Testis (tissue), 3 donors: Measurements from ENCODE around the gene COX17. TPM values are rescaled to one million over a fixed set of nuclear protein-coding genes. Genes with fewer than 3 reads are reported as not detected.
A peak's percentile ranks its signal among the peaks of the same experiment; 100 is the strongest.

ENCODE experiments used
- DNase-seq: peaks from one replicate; pipeline ENCODE4 v3.0.0-alpha.2; 2019
- H3K27ac ChIP-seq, 2 donors: fragments of 200-600 bp; sonication (generic); one replicate each; pipeline ENCODE4 v1.5.1; 2019
- H3K27me3 ChIP-seq: fragments of 200-600 bp; sonication (generic); one replicate; pipeline ENCODE4 v1.5.1; 2019
- H3K36me3 ChIP-seq: fragments of 200-600 bp; sonication (generic); one replicate; pipeline ENCODE4 v1.5.1; 2017; ENCODE audit warnings: low read depth; ENCODE audit errors: missing control alignments
- H3K4me1 ChIP-seq: fragments of 200-600 bp; sonication (generic); one replicate; pipeline ENCODE4 v1.5.1; 2019
- H3K4me3 ChIP-seq, 2 donors: fragments of 200-600 bp; sonication (generic); one replicate each; pipeline ENCODE4 v1.5.1; 2017 to 2019
- H3K9me3 ChIP-seq: fragments of 200-600 bp; sonication (generic); one replicate; pipeline ENCODE4 v1.5.1; 2017
- POLR2A ChIP-seq: fragments of 450-650 bp; IDR thresholded peaks from one replicate; pipeline ENCODE4 v1.6.1; 2017; ENCODE audit warnings: antibody characterized with exemption, mild to moderate bottlenecking, moderate library complexity
- WGBS, 2 donors: methylation state at CpG; one replicate each; pipeline ENCODE4 v1.1.5; 2018; 5-methylcytosine and 5-hydroxymethylcytosine counted together
- intact Hi-C: fragments of 100-400 bp; cut with DNase I; formaldehyde crosslinking; loops from one replicate; pipeline ENCODE4 v1.15.1; 2023; ENCODE audit warnings: low total_unique reads
- polyA plus RNA-seq: library from polyadenylated mRNA; stranded (reverse); fragments of 350-450 nt; fragmentation: Illumina TruSeq; extraction: RNeasy Lipid Tissue Mini Kit (QIAGEN cat#74804); gene quantifications from one replicate; pipeline ENCODE4 v1.2.3, GENCODE V29; 2014; ENCODE audit warnings: low read depth, low replicate concordance; ENCODE audit not compliant: insufficient read depth
- total RNA-seq, 2 donors: library from RNA; depleted of rRNA; stranded (reverse); fragments of >200 nt; gene quantifications; one replicate each; pipeline ENCODE4 v1.2.3, GENCODE V29; 2016
- TF ChIP-seq, protein P1 (sequence below), 3 experiments: fragments of 450-650 bp in 2 of 3; fragments of 200-600 bp in 1 of 3; sonication (generic) in 1 of 3; IDR thresholded peaks; one replicate each; pipeline ENCODE4 v1.5.1; 2016 to 2019; ENCODE audit warnings: antibody characterized with exemption in 3 of 3, mild to moderate bottlenecking in 2 of 3, moderate library complexity in 1 of 3

The COX17 gene
- total and polyA plus RNA-seq, 3 donors from 2014 or later: 35.4 to 81.7 (median 39.1) TPM

DNA sequence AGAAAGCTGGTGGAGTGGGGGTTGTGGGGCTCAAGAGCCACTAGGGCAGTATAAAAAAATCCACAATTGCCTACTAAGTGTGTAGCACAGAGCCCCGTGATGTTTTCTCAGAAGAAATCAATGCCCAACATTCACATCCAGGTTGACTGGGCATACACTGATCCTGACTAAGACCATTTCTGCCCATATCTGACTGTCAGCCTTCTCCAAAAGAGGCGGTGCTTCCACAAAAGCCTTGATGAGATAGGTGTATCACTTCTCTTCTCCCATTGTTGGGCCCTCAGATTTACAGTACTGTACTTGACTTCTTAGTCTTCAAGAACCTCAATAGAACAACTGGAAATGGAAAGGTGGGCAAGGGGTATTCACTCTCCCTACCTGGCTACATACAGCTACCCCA is 18.2 kb downstream of the COX17 start:
- peaks cover 20% of the 10 kb centered on the region for H3K4me1 ChIP-seq
- intact Hi-C loops: no loop called here
- H3K4me3 ChIP-seq: no peak overlapping the region
- no peak overlapping the region for H3K27ac ChIP-seq
- H3K27me3 ChIP-seq: no peaks in the 10 kb centered on the region
- TF ChIP-seq, protein P1, sequence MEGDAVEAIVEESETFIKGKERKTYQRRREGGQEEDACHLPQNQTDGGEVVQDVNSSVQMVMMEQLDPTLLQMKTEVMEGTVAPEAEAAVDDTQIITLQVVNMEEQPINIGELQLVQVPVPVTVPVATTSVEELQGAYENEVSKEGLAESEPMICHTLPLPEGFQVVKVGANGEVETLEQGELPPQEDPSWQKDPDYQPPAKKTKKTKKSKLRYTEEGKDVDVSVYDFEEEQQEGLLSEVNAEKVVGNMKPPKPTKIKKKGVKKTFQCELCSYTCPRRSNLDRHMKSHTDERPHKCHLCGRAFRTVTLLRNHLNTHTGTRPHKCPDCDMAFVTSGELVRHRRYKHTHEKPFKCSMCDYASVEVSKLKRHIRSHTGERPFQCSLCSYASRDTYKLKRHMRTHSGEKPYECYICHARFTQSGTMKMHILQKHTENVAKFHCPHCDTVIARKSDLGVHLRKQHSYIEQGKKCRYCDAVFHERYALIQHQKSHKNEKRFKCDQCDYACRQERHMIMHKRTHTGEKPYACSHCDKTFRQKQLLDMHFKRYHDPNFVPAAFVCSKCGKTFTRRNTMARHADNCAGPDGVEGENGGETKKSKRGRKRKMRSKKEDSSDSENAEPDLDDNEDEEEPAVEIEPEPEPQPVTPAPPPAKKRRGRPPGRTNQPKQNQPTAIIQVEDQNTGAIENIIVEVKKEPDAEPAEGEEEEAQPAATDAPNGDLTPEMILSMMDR (IDR thresholded peaks at IDR 0.05): no peak
- TF ChIP-seq POLR2A: no peak
- DNase-seq: no peak
- H3K9me3 ChIP-seq: no peaks in the 10 kb centered on the region
- H3K36me3 ChIP-seq: no peaks in the 10 kb centered on the region
- 97 to 98% methylated on average over 2 of the region's 2 CpGs for WGBS, 2 donors

DNA sequence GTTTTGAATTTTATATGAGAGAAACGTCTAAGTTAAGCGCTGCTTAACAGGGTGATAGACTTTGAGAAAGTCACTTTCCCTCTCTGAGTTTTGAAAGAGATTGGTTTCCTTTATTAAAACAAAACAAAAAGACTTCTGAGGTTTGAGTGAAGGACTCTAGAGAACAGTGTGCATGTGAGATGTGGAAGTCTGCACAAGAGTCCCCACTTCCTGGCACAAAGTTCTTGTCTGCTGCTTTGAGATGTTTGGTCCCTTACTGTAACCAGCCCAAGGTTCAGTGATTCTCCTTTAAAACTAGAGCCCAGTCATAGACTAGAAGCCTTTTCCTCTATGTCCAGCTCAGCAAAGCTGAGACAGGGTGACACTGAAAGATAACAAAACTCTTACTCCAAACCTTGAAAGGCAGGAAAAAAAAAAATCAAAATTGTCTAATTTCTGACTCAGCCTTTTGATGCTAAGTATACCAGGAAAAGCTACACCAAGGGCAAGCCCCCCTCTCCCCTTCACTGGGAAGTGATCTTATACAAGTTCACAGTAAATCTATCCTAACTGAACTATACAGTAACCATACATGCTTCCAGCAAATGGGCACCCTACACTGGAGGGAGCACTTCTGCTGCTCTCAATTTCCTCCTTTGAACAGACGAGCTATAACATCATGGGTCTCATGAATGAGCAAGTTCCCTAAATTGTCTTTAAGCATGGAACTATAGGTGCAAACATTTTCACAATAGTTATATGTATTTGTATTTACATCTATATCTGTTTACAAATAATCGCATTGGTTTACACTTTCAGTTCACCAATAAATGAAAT is 19.1 kb downstream of the COX17 start:
- H3K27me3 ChIP-seq: no peaks in the 10 kb centered on the region
- no peaks in the 10 kb centered on the region for H3K9me3 ChIP-seq
- peaks cover 16% of the 10 kb centered on the region for H3K4me1 ChIP-seq
- no peak overlapping the region for H3K27ac ChIP-seq
- WGBS, 2 donors: 77 to 87% methylated on average over 4 of the region's 4 CpGs
- H3K36me3 ChIP-seq: no peaks in the 10 kb centered on the region
- no peak for TF ChIP-seq POLR2A
- TF ChIP-seq, protein P1 (IDR thresholded peaks at IDR 0.05): no peak
- intact Hi-C loops: no loop called here
- no peak for DNase-seq
- H3K4me3 ChIP-seq: no peak overlapping the region

DNA sequence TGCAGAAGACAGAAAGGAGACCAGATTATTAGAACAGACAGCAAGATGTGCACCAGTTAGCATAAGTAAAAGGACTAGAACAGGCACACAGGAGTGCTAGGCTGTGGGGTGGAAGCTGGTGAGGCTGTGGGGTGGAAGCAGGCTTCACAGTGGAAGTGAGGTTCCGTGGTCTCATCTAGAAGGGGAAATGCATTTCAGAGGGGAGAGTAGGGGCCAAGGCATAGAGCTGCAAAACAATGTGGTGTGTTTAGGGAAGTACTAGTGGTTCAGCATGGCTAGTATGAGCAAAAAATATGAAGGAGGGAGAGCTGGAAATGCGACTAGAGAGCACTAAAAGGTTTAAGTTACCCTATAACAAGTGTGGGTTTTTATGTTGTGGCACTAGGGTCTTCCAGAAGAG is 23.3 kb downstream of the COX17 start:
- DNase-seq: no peak
- Histone ChIP-seq H3K36me3 (no peaks in the 10 kb centered on the region), H3K4me1 (no peaks in the 10 kb centered on the region), H3K27me3 (no peaks in the 10 kb centered on the region), H3K4me3 (no peak overlapping the region), H3K27ac (no peak overlapping the region), H3K9me3 (no peaks in the 10 kb centered on the region)
- 38 to 43% methylated on average over 2 of the region's 2 CpGs for WGBS, 2 donors
- intact Hi-C loops: no loop called here
- TF ChIP-seq, protein P1 (IDR thresholded peaks at IDR 0.05): no peak
- no peak for TF ChIP-seq POLR2A

DNA sequence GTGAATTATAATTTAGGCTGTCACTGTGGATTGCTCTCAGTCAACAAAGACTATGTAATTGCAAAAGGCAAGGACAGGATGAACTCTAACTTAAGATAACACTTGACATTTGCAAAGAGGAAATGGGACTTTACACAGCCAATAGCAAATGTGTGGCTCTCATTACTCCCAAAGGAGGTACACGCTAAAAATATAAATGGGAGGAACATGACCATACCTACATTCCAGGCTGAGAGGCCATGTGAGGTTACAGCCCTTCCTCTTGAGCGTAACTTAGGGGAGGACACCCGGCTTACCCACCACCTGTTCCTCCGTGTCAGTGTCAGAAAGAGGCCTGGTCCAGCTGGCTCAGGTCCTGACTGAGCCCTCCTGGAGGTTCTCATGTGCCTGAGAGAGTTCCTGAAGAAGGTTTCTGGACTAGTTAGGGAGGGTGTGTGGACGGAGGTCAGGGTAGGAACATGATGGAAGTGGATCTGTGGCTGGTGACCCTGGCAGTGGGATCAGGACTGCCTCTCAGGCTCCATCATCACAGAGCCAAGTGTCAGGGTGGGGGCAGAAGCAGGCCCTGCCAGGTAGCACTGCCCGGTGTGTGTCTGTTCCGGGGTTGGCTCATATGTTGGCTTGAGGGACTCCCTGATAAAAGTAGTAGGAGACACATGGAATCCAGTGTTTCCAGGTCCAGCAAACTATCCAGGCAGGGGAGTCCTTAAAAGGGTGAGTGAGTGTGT is 24.7 kb downstream of the COX17 start:
- H3K27ac ChIP-seq: peak overlapping the region in 1 of 2 donors; percentile 60
- DNase-seq: no peak
- no peaks in the 10 kb centered on the region for H3K9me3 ChIP-seq
- 35 to 60% methylated on average over 7 of the region's 7 CpGs for WGBS, 2 donors
- peaks cover 8% of the 10 kb centered on the region for H3K4me1 ChIP-seq
- no peak for TF ChIP-seq POLR2A
- TF ChIP-seq, protein P1 (IDR thresholded peaks at IDR 0.05): no peak
- no peaks in the 10 kb centered on the region for H3K36me3 ChIP-seq
- intact Hi-C loops: no loop called here
- H3K4me3 ChIP-seq: no peak overlapping the region
- H3K27me3 ChIP-seq: no peaks in the 10 kb centered on the region
